Activated naive CD4-positive, alpha-beta T cell treated with anti-CD3 and anti-CD28 coated beads, Interleukin-2, amount 50 U/mL, for 24 hours (primary cell): ENCODE results near the gene RALB.
"Not testable (repeated sequence)": the region's sequence is repeated elsewhere in the genome, so short reads cannot be mapped to it uniquely, and the experiment has no call there.

Experiments used
- H3K27ac Mint-ChIP-seq: one replicate; pipeline ENCODE4 v1.8.0; 2021; ENCODE audit warnings: mild to moderate bottlenecking, mixed read lengths
- H3K27me3 Mint-ChIP-seq: one replicate; pipeline ENCODE4 v1.8.0; 2021; ENCODE audit warnings: mixed read lengths
- H3K36me3 Mint-ChIP-seq: one replicate; pipeline ENCODE4 v1.8.0; 2021; ENCODE audit warnings: mixed read lengths
- H3K4me1 Mint-ChIP-seq: one replicate; pipeline ENCODE4 v1.8.0; 2021; ENCODE audit warnings: mixed read lengths
- H3K4me3 Mint-ChIP-seq: one replicate; pipeline ENCODE4 v1.8.0; 2021; ENCODE audit warnings: mild to moderate bottlenecking, mixed read lengths
- H3K9me3 Mint-ChIP-seq: one replicate; pipeline ENCODE4 v1.8.0; 2021; ENCODE audit warnings: mixed read lengths

The RALB gene

GRCh38 chr2:120305296-120305695 is 52.6 kb downstream of the RALB start:
- no peaks in the 10 kb centered on the region for H3K9me3 Mint-ChIP-seq

GRCh38 chr2:120305937-120306490 is 53.4 kb downstream of the RALB start:
- H3K27ac Mint-ChIP-seq: no peak overlapping the region
- H3K27me3 Mint-ChIP-seq: no peaks in the 10 kb centered on the region
- H3K36me3 Mint-ChIP-seq: peaks cover 3% of the 10 kb centered on the region
- H3K9me3 Mint-ChIP-seq: no peaks in the 10 kb centered on the region
- H3K4me1 Mint-ChIP-seq: peaks cover 4% of the 10 kb centered on the region
- no peak overlapping the region for H3K4me3 Mint-ChIP-seq

More at GRCh38 chr2:120305296-120305695, 52.6 kb downstream of the RALB start:
- no peak overlapping the region for H3K4me3 Mint-ChIP-seq
- H3K4me1 Mint-ChIP-seq: peaks cover 4% of the 10 kb centered on the region
- peaks cover 3% of the 10 kb centered on the region for H3K36me3 Mint-ChIP-seq
- H3K27ac Mint-ChIP-seq: no peak overlapping the region
- H3K27me3 Mint-ChIP-seq: no peaks in the 10 kb centered on the region

- Mint-ChIP-seq H3K27me3 (no peaks in the 10 kb centered on the region), H3K9me3 (no peaks in the 10 kb centered on the region), H3K4me3 (no peak overlapping the region), H3K36me3 (peaks cover 3% of the 10 kb centered on the region), H3K27ac (no peak overlapping the region), H3K4me1 (peaks cover 4% of the 10 kb centered on the region)
Measured at GRCh38 chr2:120307482-120307881, 54.8 kb downstream of the RALB start.

- H3K27ac Mint-ChIP-seq: no peak overlapping the region
- peaks cover 3% of the 10 kb centered on the region for H3K36me3 Mint-ChIP-seq
- no peaks in the 10 kb centered on the region for H3K27me3 Mint-ChIP-seq
- H3K9me3 Mint-ChIP-seq: no peaks in the 10 kb centered on the region
- no peak overlapping the region for H3K4me3 Mint-ChIP-seq
- H3K4me1 Mint-ChIP-seq: peaks cover 7% of the 10 kb centered on the region
Measured at GRCh38 chr2:120308038-120308910, 55.6 kb downstream of the RALB start.

- Mint-ChIP-seq H3K9me3 (no peaks in the 10 kb centered on the region), H3K4me3 (no peak overlapping the region), H3K27me3 (no peaks in the 10 kb centered on the region), H3K36me3 (peaks cover 3% of the 10 kb centered on the region), H3K27ac (no peak overlapping the region), H3K4me1 (peaks cover 23% of the 10 kb centered on the region)
Measured at GRCh38 chr2:120310136-120310535, 57.5 kb downstream of the RALB start.

GRCh38 chr2:120310841-120311240 is 58.2 kb downstream of the RALB start:
- H3K36me3 Mint-ChIP-seq, H3K4me3 Mint-ChIP-seq, H3K27ac Mint-ChIP-seq, H3K9me3 Mint-ChIP-seq, H3K27me3 Mint-ChIP-seq: not testable (repeated sequence)
- H3K4me1 Mint-ChIP-seq: peaks cover 26% of the 10 kb centered on the region

- Mint-ChIP-seq H3K4me1 (peaks cover 26% of the 10 kb centered on the region), H3K27ac (no peak overlapping the region), H3K36me3 (no peaks in the 10 kb centered on the region), H3K27me3 (no peaks in the 10 kb centered on the region), H3K4me3 (no peak overlapping the region), H3K9me3 (no peaks in the 10 kb centered on the region)
Measured at GRCh38 chr2:120312076-120312475, 59.4 kb downstream of the RALB start.

- peaks cover 26% of the 10 kb centered on the region for H3K4me1 Mint-ChIP-seq
- no peaks in the 10 kb centered on the region for H3K27me3 Mint-ChIP-seq
- peak overlapping the region; percentile 77 for H3K4me3 Mint-ChIP-seq
- peak overlapping the region; percentile 51 for H3K27ac Mint-ChIP-seq
- H3K36me3 Mint-ChIP-seq: no peaks in the 10 kb centered on the region
- H3K9me3 Mint-ChIP-seq: no peaks in the 10 kb centered on the region
Measured at GRCh38 chr2:120312860-120313694, 60.4 kb downstream of the RALB start.

- Mint-ChIP-seq H3K27ac (no peak overlapping the region), H3K9me3 (no peaks in the 10 kb centered on the region), H3K4me1 (peaks cover 26% of the 10 kb centered on the region), H3K4me3 (peak overlapping the region; percentile 77), H3K27me3 (no peaks in the 10 kb centered on the region), H3K36me3 (no peaks in the 10 kb centered on the region)
Measured at GRCh38 chr2:120313695-120314615, 61.3 kb downstream of the RALB start.

GRCh38 chr2:120314690-120315366 is 62.2 kb downstream of the RALB start:
- Mint-ChIP-seq H3K27me3 (no peaks in the 10 kb centered on the region), H3K4me3 (peak overlapping the region; percentile 75), H3K4me1 (peaks cover 26% of the 10 kb centered on the region), H3K36me3 (no peaks in the 10 kb centered on the region), H3K27ac (peak overlapping the region; percentile 31), H3K9me3 (no peaks in the 10 kb centered on the region)

- no peak overlapping the region for H3K4me3 Mint-ChIP-seq
Measured at GRCh38 chr2:120315367-120316033, 62.8 kb downstream of the RALB start.

GRCh38 chr2:120316071-120316470 is 63.4 kb downstream of the RALB start:
- no peaks in the 10 kb centered on the region for H3K9me3 Mint-ChIP-seq
- no peak overlapping the region for H3K4me3 Mint-ChIP-seq
- H3K27me3 Mint-ChIP-seq: no peaks in the 10 kb centered on the region
- H3K27ac Mint-ChIP-seq: no peak overlapping the region
- no peaks in the 10 kb centered on the region for H3K36me3 Mint-ChIP-seq
- H3K4me1 Mint-ChIP-seq: peaks cover 26% of the 10 kb centered on the region

More at GRCh38 chr2:120315367-120316033, 62.8 kb downstream of the RALB start:
- no peaks in the 10 kb centered on the region for H3K9me3 Mint-ChIP-seq
- no peaks in the 10 kb centered on the region for H3K27me3 Mint-ChIP-seq
- peaks cover 26% of the 10 kb centered on the region for H3K4me1 Mint-ChIP-seq
- H3K27ac Mint-ChIP-seq: peak overlapping the region; percentile 31
- no peaks in the 10 kb centered on the region for H3K36me3 Mint-ChIP-seq

GRCh38 chr2:120316528-120317179 is 64.0 kb downstream of the RALB start:
- no peaks in the 10 kb centered on the region for H3K9me3 Mint-ChIP-seq
- no peaks in the 10 kb centered on the region for H3K36me3 Mint-ChIP-seq
- peaks cover 26% of the 10 kb centered on the region for H3K4me1 Mint-ChIP-seq
- H3K4me3 Mint-ChIP-seq: no peak overlapping the region
- no peaks in the 10 kb centered on the region for H3K27me3 Mint-ChIP-seq
- no peak overlapping the region for H3K27ac Mint-ChIP-seq

GRCh38 chr2:120317180-120317533 is 64.5 kb downstream of the RALB start:
- H3K27me3 Mint-ChIP-seq: no peaks in the 10 kb centered on the region
- no peak overlapping the region for H3K27ac Mint-ChIP-seq
- H3K4me3 Mint-ChIP-seq: no peak overlapping the region
- H3K4me1 Mint-ChIP-seq: peaks cover 26% of the 10 kb centered on the region
- no peaks in the 10 kb centered on the region for H3K9me3 Mint-ChIP-seq
- no peaks in the 10 kb centered on the region for H3K36me3 Mint-ChIP-seq
